ENCODE data around the gene GRK4.
A peak's percentile ranks its signal among the peaks of the same experiment; 100 is the strongest.
"Not testable (repeated sequence)": the region's sequence is repeated elsewhere in the genome, so short reads cannot be mapped to it uniquely, and the experiment has no call there.

The GRK4 gene

GRCh38 chr4:3039706-3040366 is 76.5 kb downstream of the GRK4 start:
- no peak for DNase-seq (ENCODE audit: low read depth in 2 of 2)

- no peak for DNase-seq (ENCODE audit: low read depth in 2 of 2)
These were observed 77.3 kb downstream of the GRK4 start for GRCh38 chr4:3040452-3041191.

- DNase-seq (ENCODE audit: low read depth in 2 of 2) = peak in 1 of 2 donors; percentile 20
These were observed 78.1 kb downstream of the GRK4 start for GRCh38 chr4:3041192-3042142.

GRCh38 chr4:3042226-3042625 is 78.9 kb downstream of the GRK4 start:
- no peak for DNase-seq (ENCODE audit: low read depth in 2 of 2)

GRCh38 chr4:3043282-3044020 is 80.1 kb downstream of the GRK4 start:
- DNase-seq (ENCODE audit: low read depth in 2 of 2) = no peak

GRCh38 chr4:3044870-3045819 is 81.8 kb downstream of the GRK4 start:
- DNase-seq (ENCODE audit: low read depth in 2 of 2) = peak in 1 of 2 donors; percentile 27

GRCh38 chr4:3046162-3046561 is 82.8 kb downstream of the GRK4 start:
- no peak for DNase-seq (ENCODE audit: low read depth in 2 of 2)

- DNase-seq (ENCODE audit: low read depth in 2 of 2) = no peak
These were observed 83.3 kb downstream of the GRK4 start for GRCh38 chr4:3046623-3047022.

- DNase-seq (ENCODE audit: low read depth in 2 of 2) = peak; percentile 50 to 64
These were observed 84.3 kb downstream of the GRK4 start for GRCh38 chr4:3047464-3048286.

- not testable (repeated sequence) for DNase-seq (ENCODE audit: low read depth in 2 of 2)
These were observed 87.9 kb downstream of the GRK4 start for GRCh38 chr4:3051141-3051897.

- DNase-seq (ENCODE audit: low read depth in 2 of 2) = no peak
These were observed 90.9 kb downstream of the GRK4 start for GRCh38 chr4:3054169-3054759.

- no peak for DNase-seq (ENCODE audit: low read depth in 2 of 2)
These were observed 96.6 kb downstream of the GRK4 start for GRCh38 chr4:3059943-3060342.

GRCh38 chr4:3060946-3061345 is 97.6 kb downstream of the GRK4 start:
- no peak for DNase-seq (ENCODE audit: low read depth in 2 of 2)

- DNase-seq (ENCODE audit: low read depth in 2 of 2) = no peak
These were observed 99.1 kb downstream of the GRK4 start for GRCh38 chr4:3062471-3062870.

- DNase-seq (ENCODE audit: low read depth in 2 of 2) = no peak
These were observed 102.2 kb downstream of the GRK4 start for GRCh38 chr4:3065551-3065950.

- no peak for DNase-seq (ENCODE audit: low read depth in 2 of 2)
These were observed 103.5 kb downstream of the GRK4 start for GRCh38 chr4:3066836-3067400.

GRCh38 chr4:3067473-3068001 is 104.2 kb downstream of the GRK4 start:
- DNase-seq (ENCODE audit: low read depth in 2 of 2) = no peak

Data from activated CD4-positive, alpha-beta T cell treated with anti-CD3 and anti-CD28 coated beads for 24 hours (primary cell).